Gastroesophageal sphincter (tissue), 4 donors: ENCODE measurements around the gene PIAS4. TPM values are rescaled to one million over a fixed set of nuclear protein-coding genes. Genes with fewer than 3 reads are reported as not detected.

Source experiments
- ATAC-seq: fragments of 150-250 bp; one replicate; pipeline ENCODE4 v1.9.1; 2016; ENCODE audit warnings: mild to moderate bottlenecking, moderate library complexity
- H3K27ac ChIP-seq, 4 donors: fragments of 200-600 bp; sonication (generic) in 3 of 4; 1 replicate in 3 of 4; 2 replicates in 1 of 4; pipeline ENCODE4 v1.5.1; 2016 to 2019
- H3K27me3 ChIP-seq: fragments of 200-600 bp; sonication (generic); one replicate; pipeline ENCODE4 v1.5.1; 2019
- H3K36me3 ChIP-seq, 2 donors: fragments of 200-600 bp; sonication (generic); one replicate each; pipeline ENCODE4 v1.5.1; 2019; ENCODE audit warnings: control low read depth in 1 of 2
- H3K4me1 ChIP-seq, 3 donors: fragments of 200-600 bp; sonication (generic); 1 replicate in 2 of 3; 2 replicates in 1 of 3; pipeline ENCODE4 v1.5.1; 2016 to 2019; ENCODE audit warnings: control low read depth in 2 of 3
- H3K4me3 ChIP-seq, 2 donors: fragments of 200-600 bp; sonication (generic); one replicate each; pipeline ENCODE4 v1.5.1; 2019; ENCODE audit warnings: mild to moderate bottlenecking in 1 of 2, moderate library complexity in 1 of 2
- H3K9me3 ChIP-seq, 3 donors: fragments of 200-600 bp; sonication (generic); one replicate each; pipeline ENCODE4 v1.5.1; 2017 to 2019; ENCODE audit warnings: control low read depth in 2 of 3
- EP300 ChIP-seq: sonication (generic); formaldehyde crosslinking; IDR thresholded peaks from one replicate; pipeline ENCODE4 v1.6.1; 2017; ENCODE audit warnings: antibody characterized with exemption, mild to moderate bottlenecking
- POLR2A ChIP-seq, 2 donors: fragments of 450-650 bp; IDR thresholded peaks; one replicate each; pipeline ENCODE4 v1.6.1; 2017; ENCODE audit warnings: antibody characterized with exemption in 2 of 2, mild to moderate bottlenecking in 2 of 2, moderate library complexity in 1 of 2
- POLR2AphosphoS5 ChIP-seq: sonication (generic); formaldehyde crosslinking; IDR thresholded peaks from one replicate; pipeline ENCODE4 v1.6.1; 2017; ENCODE audit warnings: antibody characterized with exemption
- WGBS, 2 donors: methylation state at CpG; one replicate each; pipeline ENCODE4 v1.1.5; 2018; ENCODE audit warnings: low coverage in 1 of 2; 5-methylcytosine and 5-hydroxymethylcytosine counted together
- total RNA-seq, 4 donors: library from RNA; depleted of rRNA; stranded (reverse); fragments of >200 nt; gene quantifications; one replicate each; pipeline ENCODE4 v1.1.0, GENCODE V29; 2016
- TF ChIP-seq, protein P1 (sequence below), 4 experiments: fragments of 200-600 bp in 2 of 4; fragments of 450-650 bp in 2 of 4; sonication (generic) in 1 of 4; IDR thresholded peaks; one replicate each; pipeline ENCODE4 v1.5.1; 2017 to 2019; ENCODE audit warnings: antibody characterized with exemption in 4 of 4, mild to moderate bottlenecking in 2 of 4, moderate library complexity in 2 of 4

PIAS4 gene
- total RNA-seq, 4 donors from 2014 or later, result 15.3 to 26.4 (median 16.8) TPM

DNA sequence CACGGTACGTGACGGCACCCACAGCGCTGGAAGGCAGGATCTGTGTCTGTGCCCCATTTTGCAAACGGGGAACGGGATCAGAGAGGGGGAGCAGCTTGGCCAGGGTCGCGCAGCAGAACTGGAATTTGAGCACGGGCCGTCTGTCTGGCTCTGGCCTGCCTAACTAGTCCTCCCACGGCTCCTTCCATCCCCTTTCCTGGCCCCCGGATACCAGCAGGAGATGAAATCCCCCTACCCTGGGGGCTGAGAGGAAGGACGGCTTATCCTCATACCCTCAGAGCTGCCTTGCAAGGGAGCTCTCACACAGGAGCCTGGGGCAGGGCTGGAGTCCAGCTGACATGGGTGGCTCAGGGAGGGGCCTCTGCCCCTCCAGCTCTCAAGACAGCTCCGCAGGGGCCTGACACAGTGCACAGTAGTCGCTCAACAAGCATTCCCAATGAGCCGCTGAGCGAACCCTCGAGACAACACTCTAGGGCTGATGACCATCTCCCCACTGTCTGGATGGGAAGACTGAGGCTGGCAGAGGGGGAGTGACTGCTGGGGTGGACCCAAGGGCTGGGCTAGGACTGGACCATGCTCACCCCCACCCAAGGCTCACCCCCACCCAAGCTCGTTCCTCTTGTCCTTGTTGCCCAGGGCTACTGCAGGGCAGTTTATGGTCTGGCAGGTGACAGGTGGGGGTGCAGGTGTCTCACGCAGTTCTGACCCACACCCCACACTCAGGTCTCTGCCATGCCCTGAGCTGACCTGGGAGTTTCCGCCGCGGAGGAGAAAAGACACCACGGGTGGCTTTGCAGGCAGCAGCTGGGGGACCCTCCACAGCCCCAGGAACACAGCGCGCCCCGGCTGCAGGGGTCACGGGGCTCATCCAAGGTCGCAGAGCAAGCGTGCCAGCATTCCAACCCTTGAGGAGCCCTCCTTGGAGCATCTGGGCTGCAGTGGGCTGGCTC is 55.2 kb downstream of the PIAS4 start:
- WGBS, 2 donors, result 40% methylated on average over 1 of the region's 30 CpGs; no CpG with 5 or more reads in 1 of the 2 donors
- Histone ChIP-seq H3K27me3 (no peaks in the 10 kb centered on the region), H3K27ac (peak overlapping the region in 3 of 4 donors; percentile 97 to 99 (median 98)), H3K4me3 (peak overlapping the region in 1 of 2 donors; percentile 72), H3K4me1 (peaks cover 5 to 75% (median 57%) of the 10 kb centered on the region in 3 donors), H3K36me3 (peaks cover 0 to 14% of the 10 kb centered on the region in 2 donors), H3K9me3 (no peaks in the 10 kb centered on the region)
- no peak for TF ChIP-seq POLR2A (IDR thresholded peaks at IDR 0.05)
- TF ChIP-seq, protein P1, sequence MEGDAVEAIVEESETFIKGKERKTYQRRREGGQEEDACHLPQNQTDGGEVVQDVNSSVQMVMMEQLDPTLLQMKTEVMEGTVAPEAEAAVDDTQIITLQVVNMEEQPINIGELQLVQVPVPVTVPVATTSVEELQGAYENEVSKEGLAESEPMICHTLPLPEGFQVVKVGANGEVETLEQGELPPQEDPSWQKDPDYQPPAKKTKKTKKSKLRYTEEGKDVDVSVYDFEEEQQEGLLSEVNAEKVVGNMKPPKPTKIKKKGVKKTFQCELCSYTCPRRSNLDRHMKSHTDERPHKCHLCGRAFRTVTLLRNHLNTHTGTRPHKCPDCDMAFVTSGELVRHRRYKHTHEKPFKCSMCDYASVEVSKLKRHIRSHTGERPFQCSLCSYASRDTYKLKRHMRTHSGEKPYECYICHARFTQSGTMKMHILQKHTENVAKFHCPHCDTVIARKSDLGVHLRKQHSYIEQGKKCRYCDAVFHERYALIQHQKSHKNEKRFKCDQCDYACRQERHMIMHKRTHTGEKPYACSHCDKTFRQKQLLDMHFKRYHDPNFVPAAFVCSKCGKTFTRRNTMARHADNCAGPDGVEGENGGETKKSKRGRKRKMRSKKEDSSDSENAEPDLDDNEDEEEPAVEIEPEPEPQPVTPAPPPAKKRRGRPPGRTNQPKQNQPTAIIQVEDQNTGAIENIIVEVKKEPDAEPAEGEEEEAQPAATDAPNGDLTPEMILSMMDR (IDR thresholded peaks at IDR 0.05), result no peak
- ATAC-seq, result no peak

DNA sequence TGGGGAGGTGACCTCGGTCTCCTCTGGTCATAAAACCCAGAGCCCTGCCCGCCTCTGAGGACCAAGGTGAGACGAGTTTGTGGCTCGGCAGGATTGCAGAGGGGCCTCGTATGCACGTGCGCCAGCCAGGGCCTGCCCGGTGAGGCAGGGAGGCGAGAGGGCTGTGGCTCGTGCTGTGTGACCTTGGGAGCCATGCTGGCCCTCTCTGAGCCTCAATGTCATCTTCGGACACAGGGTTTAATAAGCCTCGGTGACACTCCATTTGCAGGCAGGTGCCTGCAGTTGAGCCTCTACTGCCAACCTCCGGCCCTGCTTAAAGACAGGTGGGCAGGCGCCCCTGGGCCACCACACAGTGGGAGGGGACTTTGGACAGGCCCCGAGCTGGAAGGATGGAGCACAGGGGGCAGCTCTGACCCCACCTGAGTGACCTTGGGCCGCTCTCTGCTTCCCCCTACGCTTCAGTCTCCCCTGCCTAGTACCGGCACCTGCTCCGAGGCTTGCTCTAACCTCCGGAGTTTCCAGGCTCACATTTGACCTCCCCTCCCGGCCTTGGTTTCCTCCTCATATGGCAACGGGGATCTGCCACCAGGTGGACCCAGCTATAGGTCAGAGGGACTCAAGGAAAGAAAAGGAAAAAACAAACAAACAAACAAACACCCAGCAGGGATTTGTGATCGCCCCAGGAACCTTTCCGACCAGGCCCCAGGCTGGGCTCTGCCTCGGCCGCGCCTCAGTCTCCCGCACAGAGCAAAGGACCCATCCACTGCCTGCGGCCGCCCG is 56.0 kb downstream of the PIAS4 start:
- H3K4me1 ChIP-seq, result peaks cover 5 to 75% (median 55%) of the 10 kb centered on the region in 3 donors
- no peak for TF ChIP-seq EP300
- TF ChIP-seq, protein P1 (IDR thresholded peaks at IDR 0.05), result peak in 2 of 4 experiments; percentile 12
- TF ChIP-seq POLR2AphosphoS5, result no peak
- peak; percentile 31 to 51 for TF ChIP-seq POLR2A (IDR thresholded peaks at IDR 0.05)
- peak overlapping the region; percentile 72 to 84 for H3K4me3 ChIP-seq
- H3K9me3 ChIP-seq, result no peaks in the 10 kb centered on the region
- H3K27ac ChIP-seq, result peak overlapping the region; percentile 94 to 99 (median 98)
- ATAC-seq, result no peak
- peaks cover 0 to 14% of the 10 kb centered on the region in 2 donors for H3K36me3 ChIP-seq
- 0 to 13% methylated on average over 1 to 9 of the region's 31 CpGs for WGBS, 2 donors
- no peaks in the 10 kb centered on the region for H3K27me3 ChIP-seq

DNA sequence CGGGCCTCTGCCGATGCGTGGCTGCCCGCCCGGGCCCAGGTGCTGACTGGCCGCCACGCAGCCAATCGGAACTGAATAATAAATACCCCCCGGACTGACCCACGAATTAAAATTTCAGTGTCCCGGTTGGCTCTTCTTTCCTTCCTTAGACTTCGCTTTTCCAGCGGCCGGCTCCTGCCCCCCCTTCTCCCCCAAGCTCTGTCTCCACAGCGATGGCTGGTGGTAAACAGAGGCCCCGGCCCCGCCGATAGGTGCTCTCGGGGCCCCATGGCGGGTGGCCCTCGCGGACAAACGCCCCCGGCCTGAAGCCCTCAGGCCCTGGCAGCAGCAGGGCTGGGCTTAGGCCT is 56.6 kb downstream of the PIAS4 start:
- Histone ChIP-seq H3K36me3 (peaks cover 0 to 14% of the 10 kb centered on the region in 2 donors), H3K27me3 (no peaks in the 10 kb centered on the region), H3K4me1 (peaks cover 5 to 75% (median 50%) of the 10 kb centered on the region in 3 donors), H3K4me3 (peak overlapping the region; percentile 72 to 84), H3K27ac (peak overlapping the region; percentile 94 to 99 (median 98)), H3K9me3 (no peaks in the 10 kb centered on the region)
- TF ChIP-seq, protein P1 (IDR thresholded peaks at IDR 0.05), result peak in 1 of 4 experiments; percentile 4
- no peak for TF ChIP-seq POLR2AphosphoS5
- TF ChIP-seq POLR2A (IDR thresholded peaks at IDR 0.05), result peak in 1 of 2 donors; percentile 0
- ATAC-seq, result no peak
- 4% methylated on average over 11 of the region's 24 CpGs; no CpG with 5 or more reads in 1 of the 2 donors for WGBS, 2 donors

DNA sequence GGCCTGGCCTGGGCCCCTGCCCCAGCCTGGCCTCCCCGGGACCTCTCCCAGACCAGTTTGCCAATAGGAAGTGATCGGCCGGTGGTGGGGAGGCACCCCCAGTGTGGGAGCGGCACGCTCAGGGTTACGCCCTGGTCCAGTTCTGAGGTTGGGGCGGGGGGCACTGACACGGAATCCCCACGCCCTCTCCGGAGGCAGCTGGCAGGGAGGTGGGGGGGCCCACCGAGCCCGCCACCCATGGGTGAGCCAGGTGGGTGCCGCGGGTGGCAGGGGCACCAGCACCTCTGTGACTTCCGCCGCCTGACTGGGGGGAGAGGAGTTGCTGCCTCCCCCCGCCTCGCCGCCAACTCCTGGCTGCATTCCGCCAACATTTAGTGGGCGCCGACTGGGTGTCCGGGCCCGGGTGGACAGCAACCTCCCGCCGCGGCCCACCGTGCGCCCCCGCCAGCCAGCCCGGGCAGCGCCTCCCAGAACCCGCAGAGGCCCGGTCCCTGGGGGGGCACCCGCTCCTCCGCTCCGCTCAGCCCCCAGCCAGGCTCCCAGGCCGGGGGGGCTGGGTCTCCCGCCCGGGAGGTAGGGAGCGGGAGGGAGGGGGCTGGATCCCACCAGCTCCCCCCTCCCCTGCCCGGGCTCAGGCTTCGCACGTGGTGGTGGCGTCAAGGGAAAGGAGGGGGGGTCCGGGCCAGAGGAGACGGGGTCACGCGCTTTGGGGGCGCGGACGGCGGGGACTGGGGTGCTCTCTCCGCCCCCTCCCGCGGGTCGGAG is 57.1 kb downstream of the PIAS4 start:
- Histone ChIP-seq H3K4me1 (peaks cover 4 to 72% (median 44%) of the 10 kb centered on the region in 3 donors), H3K4me3 (peak overlapping the region; percentile 72 to 84), H3K36me3 (peaks cover 0 to 14% of the 10 kb centered on the region in 2 donors), H3K9me3 (no peaks in the 10 kb centered on the region), H3K27me3 (no peaks in the 10 kb centered on the region), H3K27ac (peak overlapping the region; percentile 94 to 99 (median 98))
- ATAC-seq, result no peak
- TF ChIP-seq POLR2A (IDR thresholded peaks at IDR 0.05), result no peak
- TF ChIP-seq POLR2AphosphoS5, result no peak
- TF ChIP-seq EP300, result no peak
- TF ChIP-seq, protein P1 (IDR thresholded peaks at IDR 0.05), result no peak
- WGBS, 2 donors, result no CpG with 5 or more reads among the region's 57 CpGs
